Neural progenitor cell (in vitro differentiated cells): ENCODE results near the gene ZNF710.

Source experiments
- CTCF ChIP-seq: fragments of 200-600 bp; sonication (generic); IDR thresholded peaks from 2 replicates; pipeline ENCODE4 v1.5.1; 2017; ENCODE audit warnings: antibody characterized with exemption, mild to moderate bottlenecking
- EZH2 ChIP-seq: fragments of 200-600 bp; sonication (generic); IDR thresholded peaks from 2 replicates; pipeline ENCODE4 v1.6.1; 2017; ENCODE audit warnings: antibody characterized with exemption, mild to moderate bottlenecking, moderate library complexity
- EZH2phosphoT487 ChIP-seq: fragments of 200-600 bp; sonication (generic); IDR thresholded peaks from 2 replicates; pipeline ENCODE4 v1.6.1; 2017; ENCODE audit warnings: antibody characterized with exemption

- no peak for TF ChIP-seq CTCF
- TF ChIP-seq EZH2 = no peak
- TF ChIP-seq EZH2phosphoT487 = no peak
Observed at GRCh38 chr15:90036806-90037510, 35.8 kb downstream of the ZNF710 start.
